LNCAP (cell line): Measurements from ENCODE around the gene OR52I2.

Experiments used
- TF ChIP-seq, protein P1 (sequence below): fragments of 450-650 bp; IDR thresholded peaks from 2 replicates; pipeline ENCODE4 v1.5.1; 2017; ENCODE audit warnings: mild to moderate bottlenecking

The OR52I2 gene

DNA sequence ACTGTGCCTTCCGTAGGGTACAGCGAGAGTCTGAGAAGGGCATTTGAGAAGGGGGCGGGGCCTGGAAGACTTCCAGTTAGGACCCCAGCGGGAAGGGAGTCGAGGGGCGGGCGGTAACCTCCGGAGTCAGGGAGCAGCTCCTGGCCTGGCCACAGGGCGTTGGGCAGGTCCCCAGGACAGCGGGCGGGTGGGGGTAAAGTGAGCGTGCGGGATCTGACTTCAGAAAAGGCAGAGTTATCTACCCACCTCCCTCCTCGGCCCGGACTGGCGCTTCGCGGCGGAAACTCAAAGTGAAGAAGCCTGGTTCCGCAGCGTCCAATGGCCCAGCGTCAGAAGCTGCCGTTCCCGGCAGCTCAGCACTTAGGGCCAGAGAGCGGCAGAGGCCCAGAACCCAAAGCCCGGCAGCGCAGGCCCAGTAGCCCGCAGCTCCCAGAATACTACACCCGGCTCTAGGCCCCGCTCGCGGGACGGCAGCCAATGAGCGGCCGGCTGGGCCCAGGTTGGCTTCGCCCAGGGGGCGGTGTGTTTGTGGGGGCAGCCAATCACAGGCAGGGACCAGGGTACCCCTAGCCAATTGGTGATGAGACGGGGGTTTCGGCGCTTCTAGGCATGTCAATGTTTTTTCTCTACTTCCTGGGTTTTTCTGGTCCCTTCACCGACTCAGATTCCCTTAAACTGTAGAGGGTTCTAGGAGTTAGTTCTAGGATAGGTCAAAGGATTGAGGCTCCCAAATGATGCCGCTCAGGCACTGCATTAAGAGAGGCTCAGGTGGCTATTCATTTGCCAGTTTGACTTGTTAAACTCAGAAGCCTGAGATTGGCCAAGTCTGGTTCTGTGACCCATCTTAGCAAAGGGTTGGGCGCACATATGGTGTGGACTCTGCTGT lies 26.5 kb downstream of the OR52I2 start, which contains the start of gene TRIM68:
Gene TRIM68 (minus strand): TSS at position 451 of the 886 bp plus-strand sequence. CDS start 2,727 bp downstream, outside the sequence.
- TF ChIP-seq, protein P1, sequence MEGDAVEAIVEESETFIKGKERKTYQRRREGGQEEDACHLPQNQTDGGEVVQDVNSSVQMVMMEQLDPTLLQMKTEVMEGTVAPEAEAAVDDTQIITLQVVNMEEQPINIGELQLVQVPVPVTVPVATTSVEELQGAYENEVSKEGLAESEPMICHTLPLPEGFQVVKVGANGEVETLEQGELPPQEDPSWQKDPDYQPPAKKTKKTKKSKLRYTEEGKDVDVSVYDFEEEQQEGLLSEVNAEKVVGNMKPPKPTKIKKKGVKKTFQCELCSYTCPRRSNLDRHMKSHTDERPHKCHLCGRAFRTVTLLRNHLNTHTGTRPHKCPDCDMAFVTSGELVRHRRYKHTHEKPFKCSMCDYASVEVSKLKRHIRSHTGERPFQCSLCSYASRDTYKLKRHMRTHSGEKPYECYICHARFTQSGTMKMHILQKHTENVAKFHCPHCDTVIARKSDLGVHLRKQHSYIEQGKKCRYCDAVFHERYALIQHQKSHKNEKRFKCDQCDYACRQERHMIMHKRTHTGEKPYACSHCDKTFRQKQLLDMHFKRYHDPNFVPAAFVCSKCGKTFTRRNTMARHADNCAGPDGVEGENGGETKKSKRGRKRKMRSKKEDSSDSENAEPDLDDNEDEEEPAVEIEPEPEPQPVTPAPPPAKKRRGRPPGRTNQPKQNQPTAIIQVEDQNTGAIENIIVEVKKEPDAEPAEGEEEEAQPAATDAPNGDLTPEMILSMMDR, result no peak

DNA sequence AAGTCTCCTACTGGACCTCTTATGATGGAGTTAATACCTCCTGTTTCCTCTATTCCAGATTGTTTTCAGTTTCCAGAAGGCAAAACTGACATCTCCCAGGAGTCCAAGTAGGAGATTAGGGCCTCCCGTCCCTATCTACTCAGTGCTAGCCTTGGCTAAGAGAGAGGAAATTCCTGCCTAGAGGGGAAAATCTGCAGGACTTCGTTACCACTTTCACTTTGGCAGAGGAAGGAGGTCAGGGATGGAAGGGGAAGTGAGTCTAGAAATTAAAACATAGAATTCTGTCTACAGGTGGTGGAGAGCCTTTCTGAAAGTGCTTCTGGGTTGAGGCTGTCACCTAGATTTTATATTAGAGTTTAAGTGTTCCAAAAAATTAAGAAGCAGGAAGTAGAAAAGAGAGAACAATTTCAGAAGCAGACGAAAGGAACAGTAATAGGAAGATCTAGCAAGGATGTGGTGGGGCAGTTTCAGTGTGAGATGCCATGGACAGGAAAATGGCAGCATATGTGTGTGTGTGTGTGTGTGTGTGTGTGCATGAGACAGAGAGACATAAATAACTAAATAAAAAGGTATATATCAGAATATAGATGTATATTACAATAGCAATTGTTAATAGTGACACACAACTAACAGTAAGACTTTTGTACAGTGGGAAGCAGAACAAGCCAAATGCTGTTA lies 28.9 kb downstream of the OR52I2 start:
- TF ChIP-seq, protein P1, result no peak

DNA sequence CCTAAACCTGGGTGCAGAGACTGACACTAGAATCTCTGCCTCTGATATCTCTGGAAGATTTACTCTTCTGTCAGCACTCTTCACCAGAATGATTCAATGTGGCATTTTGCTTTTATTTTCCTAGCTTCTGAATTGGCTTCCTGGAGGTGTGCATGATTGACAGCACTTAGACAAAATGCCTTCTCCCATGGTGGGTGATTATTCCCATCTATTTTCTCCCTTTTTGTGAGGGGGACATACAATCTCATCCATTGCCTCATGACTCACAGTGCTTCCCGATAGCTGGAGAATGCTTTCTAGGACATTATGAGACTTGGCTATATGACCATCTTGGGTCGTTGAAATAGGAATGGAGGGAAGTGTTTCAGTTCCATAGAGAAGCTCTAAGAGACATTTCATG lies 30.4 kb downstream of the OR52I2 start:
- TF ChIP-seq, protein P1, result no peak

DNA sequence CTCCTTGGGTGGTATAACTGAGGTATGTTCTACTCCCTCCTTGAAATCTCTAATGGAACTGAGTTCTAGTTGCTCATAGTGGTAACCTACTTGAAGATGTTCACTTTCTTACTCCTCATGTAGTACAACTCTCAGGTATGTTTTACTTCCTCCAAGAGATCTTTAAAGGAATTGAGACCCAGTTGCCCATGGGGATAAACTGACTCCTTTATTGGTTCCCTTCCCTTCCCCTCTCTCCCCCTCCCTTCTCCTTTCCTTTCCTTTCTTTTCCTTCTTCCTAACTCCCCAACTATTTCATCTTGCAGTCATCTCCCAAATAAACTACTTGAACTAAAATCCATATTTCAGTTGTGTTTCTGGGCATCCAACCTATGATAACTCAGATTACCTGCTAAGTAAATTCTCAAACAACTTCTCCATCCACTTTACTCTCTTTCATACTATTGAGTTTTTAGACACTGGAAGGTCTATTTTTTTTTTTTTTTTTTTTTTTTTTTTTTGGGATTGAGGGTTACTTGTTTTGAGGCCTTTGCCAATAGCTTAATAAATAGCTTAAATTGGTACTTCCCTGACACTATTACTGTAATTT lies 34.4 kb downstream of the OR52I2 start:
- TF ChIP-seq, protein P1, result no peak

DNA sequence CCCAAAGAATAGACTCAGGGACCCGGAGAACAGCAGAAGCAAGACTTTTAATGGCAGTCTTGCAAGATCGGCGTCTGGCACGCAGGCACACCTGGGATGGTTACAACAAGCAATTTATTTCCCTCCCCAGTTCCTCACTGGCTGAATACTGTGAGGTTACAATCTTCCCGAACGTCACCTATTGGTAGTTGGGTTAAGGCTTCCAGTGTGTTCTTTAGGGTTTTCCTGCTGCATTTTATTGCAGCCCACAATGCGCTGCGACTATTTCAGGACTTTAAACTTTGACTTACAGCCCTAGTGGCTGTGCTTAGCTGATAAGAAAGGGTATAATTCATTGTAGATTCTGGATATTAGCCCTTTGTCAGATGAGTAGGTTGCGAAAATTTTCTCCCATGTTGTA lies 38.0 kb downstream of the OR52I2 start:
- TF ChIP-seq, protein P1, result no peak

DNA sequence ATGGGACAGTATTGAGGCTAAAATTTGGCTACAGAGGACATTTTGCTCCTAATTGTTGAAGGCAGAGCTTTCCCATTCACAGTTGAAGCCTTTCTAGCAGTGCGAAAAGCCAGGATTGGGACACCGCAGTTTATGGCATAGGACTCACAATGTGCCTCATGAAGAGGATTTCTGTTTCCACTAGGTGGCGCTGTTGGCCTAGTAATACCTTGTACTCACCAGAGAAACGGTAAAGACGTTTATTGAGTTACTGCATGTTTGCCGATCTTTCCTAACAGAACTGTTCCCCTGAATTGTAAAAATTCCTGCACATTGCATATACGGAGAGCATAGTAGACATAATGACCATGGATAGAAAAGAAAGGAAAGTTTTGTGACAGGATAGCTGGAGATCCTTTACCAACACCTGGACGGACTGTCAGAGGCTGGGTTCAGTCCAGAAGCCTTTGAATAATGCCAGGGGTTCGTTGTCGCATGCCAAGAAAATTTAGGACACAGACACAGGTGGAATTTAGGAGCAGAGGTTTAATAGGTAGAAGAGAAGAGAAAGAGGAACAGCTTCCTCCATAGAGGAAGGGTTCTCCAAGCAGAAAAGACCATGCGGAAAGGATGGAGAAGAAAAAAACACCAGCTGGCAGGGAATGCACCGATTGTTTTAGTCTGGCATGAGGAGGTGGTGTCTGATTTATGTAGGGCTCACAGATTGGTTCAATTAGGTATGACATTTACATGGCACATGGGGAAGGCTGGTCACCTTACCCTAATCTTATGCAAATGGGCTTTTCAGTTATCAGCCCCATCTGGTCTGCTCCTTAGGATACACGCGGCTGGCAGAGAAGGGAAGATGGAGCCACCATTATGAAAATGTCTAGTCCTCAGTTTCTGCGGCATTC lies 44.9 kb downstream of the OR52I2 start:
- TF ChIP-seq, protein P1, result peak; percentile 73

DNA sequence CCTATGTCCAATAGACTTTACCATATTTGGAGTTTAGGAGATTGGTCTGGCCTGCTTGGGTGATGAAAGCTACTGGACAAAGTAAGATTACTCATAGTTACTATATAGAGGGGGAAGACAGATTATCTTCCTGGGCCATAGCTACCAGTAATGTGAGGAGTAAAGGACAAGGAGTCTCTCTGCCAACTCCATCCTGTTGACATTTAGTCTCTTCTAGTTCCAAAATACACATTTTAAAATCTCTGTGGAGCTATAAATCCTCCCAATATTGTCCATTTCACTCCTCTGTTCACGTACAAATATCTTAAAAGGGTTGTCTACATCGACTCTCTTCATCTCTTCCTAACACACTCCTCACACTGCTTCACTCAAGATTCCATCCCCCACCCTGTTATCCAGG lies 54.6 kb downstream of the OR52I2 start:
- TF ChIP-seq, protein P1, result no peak
